Heart left ventricle (tissue), 13 donors: ENCODE measurements around the gene BEND6.

Source experiments
- POLR2A ChIP-seq, 2 donors: fragments of 450-650 bp; IDR thresholded peaks; one replicate each; pipeline ENCODE4 v1.6.1; 2017; ENCODE audit warnings: antibody characterized with exemption in 2 of 2, mild to moderate bottlenecking in 2 of 2, moderate library complexity in 2 of 2
- TF ChIP-seq, protein P1 (sequence below), 12 donors: fragments of 200-600 bp; sonication (generic) in 4 of 12; IDR thresholded peaks; one replicate each; pipeline versions ENCODE4 v1.5.0 to v1.8.0; 2018 to 2022; ENCODE audit warnings: antibody characterized with exemption in 12 of 12, mild to moderate bottlenecking in 5 of 12
- donor health status: ischemic (EF 13 %, LVEDD 7.1; RV severe dilation, severe dysfunction).
- donor health status: DM: no; HTN: yes; CAD: no.
- donor health status: DM: no; HTN: no; CAD: no.
- donor health status: ischemic (EF 25% LVEDD 6.9; RV normal size, moderate dysfunction).
- donor health status: ischemic (EF 25% LVEDD 5.7; RV mildly dilated, moderate dysfunction).
- donor health status: ischemic (EF 35%, LVEDD 5.7; RV mildly dilated, moderate dysfunction).
- donor health status: nonischemic (EF 11% LVEDD 7.7; RV severe dilation, severe dysfunction).
- donor health status: DM: yes; HTN: yes; CAD: no.
- donor health status: PGD.
- donor health status: ischemic (EF 29% LVEDD 5.4; RV normal size, mild dysfunction).
- donor health status: nonischemic (EF 23%, LVEDD 6.1; RV moderate dilation, normal function).

DNA sequence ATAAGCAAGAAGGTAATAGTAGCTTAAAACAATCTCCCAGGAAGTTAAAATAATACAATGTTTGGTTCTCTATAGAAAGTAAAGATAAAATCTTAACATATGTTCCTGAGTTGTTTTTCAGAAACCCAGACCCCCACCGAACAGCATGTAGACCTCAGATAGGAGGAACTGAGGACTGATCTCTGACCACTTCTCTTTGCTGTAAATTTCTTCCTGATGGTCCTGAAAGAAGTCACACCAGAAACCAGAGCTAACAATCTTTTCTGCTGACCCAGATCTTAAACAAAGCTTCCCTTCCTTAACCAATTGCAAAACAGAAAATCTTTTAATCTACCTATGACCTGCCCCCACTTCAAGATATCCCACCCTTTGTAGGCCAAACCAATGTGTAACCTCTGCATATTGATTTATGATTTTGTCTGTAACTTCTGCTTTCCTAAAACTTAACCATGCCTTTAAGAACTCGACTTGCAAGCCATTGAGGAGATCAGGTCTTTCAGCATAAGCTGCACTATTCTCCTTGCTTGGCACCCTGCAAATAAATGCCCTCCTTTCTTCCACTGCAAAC, 21.9 kb upstream of the BEND6 start:
- TF ChIP-seq, protein P1, sequence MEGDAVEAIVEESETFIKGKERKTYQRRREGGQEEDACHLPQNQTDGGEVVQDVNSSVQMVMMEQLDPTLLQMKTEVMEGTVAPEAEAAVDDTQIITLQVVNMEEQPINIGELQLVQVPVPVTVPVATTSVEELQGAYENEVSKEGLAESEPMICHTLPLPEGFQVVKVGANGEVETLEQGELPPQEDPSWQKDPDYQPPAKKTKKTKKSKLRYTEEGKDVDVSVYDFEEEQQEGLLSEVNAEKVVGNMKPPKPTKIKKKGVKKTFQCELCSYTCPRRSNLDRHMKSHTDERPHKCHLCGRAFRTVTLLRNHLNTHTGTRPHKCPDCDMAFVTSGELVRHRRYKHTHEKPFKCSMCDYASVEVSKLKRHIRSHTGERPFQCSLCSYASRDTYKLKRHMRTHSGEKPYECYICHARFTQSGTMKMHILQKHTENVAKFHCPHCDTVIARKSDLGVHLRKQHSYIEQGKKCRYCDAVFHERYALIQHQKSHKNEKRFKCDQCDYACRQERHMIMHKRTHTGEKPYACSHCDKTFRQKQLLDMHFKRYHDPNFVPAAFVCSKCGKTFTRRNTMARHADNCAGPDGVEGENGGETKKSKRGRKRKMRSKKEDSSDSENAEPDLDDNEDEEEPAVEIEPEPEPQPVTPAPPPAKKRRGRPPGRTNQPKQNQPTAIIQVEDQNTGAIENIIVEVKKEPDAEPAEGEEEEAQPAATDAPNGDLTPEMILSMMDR (IDR thresholded peaks at IDR 0.05) = no peak
- TF ChIP-seq POLR2A (IDR thresholded peaks at IDR 0.05) = no peak
